ENCODE measurements around the gene HORMAD2.

The HORMAD2 gene, protein sequence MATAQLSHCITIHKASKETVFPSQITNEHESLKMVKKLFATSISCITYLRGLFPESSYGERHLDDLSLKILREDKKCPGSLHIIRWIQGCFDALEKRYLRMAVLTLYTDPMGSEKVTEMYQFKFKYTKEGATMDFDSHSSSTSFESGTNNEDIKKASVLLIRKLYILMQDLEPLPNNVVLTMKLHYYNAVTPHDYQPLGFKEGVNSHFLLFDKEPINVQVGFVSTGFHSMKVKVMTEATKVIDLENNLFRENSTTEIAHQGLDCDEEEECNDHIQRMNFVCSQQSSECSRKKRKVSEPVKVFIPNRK

DNA sequence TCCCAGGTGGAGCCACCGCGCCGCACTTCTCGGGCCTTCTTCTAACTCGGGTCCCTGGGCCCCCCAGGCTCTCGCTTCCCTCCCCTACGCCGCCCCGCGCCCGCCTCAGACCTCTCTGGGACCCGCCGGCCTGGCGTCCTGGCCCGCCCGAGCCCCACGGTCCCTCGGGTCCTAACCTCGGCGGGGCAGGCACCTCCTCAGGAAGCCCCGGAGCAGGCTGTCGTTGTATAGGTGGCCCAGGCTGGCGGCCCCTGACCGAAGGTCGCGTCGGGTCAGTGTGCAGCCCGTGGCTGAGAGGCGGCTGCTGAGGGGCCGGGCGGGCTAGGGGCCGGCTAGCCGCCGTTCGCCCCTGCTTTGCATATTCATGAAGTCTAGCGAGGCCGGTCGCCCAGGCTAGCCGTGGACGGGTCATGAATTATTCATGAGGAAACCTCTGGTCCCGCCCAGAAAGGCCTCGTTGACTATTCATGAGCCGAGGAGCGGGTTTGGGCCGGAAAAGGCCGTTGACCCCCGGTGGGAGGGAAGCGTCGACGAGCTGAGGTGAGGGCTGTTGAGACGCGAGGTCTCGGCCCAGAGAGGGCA, at the start of gene HORMAD2:
TSS of gene HORMAD2 (plus strand) at position 513 of the 582 bp plus-strand sequence. CDS start 13,489 bp downstream, outside the sequence.
- DNase-seq: no peak

DNA sequence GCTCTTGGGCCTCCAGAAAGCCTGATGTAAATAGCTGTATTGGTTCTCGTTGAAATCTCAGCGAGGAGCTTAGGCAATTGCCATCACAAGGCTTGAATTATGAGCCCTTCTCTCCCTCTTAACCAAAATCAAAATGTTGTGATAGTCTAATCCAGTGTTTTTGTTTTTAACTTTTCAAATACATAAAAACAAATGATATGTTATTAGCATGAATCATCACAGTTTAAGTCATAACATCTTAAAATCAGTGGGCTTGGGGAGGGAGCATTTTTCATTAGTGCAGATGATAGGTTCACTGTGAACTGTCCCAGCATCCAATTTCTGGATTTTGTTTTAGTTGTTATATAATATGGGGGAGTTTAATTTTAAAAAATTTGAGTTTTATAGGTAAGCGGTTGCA, 48.9 kb upstream of the HORMAD2 start:
- no peak for DNase-seq

DNA sequence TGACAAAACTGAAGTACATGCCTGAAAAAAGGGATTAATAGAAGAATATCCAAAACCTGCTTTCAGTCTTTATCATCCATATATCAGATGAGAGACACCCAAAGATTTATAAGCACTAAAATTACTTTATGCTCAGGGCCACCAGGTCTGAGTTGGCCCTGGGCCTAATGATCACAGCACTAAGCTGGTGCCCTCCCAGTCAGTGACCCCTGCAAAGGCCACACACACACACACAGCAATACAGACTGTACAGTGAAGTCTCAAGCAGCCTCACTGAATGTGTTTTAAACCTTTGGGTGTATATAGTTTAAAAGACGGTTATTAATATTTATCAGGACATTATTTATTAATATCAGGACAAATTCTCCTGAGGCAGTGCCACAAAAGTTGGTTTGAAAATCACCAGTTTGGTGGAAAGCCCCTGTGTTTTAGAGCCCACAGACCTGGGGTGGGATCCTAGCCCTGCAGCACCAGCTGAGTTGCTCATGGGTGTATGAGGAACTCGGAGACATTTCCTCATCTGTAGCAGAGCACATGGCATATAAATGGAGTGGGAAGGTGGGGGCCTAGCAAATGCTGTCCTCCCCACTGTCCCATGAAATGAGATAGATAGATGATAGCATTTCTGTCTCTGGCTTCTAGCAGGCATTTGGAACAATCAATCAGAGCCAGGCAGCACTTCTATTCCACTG, 48.4 kb upstream of the HORMAD2 start:
- DNase-seq: no peak

DNA sequence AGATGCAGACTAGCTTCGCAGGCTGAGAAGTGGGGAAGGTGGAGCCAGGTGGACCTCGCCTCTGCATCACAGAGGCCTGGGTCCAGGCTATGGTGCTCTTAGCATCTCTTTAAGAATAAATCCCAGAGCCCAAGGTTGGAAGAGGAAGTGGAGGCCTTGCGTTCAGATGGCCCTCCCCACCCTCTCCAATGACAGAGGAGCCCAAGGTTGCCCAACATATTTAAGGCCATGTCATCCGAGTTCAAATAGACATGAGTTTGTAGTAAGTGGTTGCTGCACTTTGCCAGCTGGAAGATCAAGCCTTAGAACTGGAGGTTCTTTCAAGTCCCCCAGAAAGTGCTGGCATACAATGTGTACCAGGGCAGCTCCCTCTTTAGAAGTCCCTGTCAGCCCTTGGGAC, 47.1 kb upstream of the HORMAD2 start:
- no peak for DNase-seq

DNA sequence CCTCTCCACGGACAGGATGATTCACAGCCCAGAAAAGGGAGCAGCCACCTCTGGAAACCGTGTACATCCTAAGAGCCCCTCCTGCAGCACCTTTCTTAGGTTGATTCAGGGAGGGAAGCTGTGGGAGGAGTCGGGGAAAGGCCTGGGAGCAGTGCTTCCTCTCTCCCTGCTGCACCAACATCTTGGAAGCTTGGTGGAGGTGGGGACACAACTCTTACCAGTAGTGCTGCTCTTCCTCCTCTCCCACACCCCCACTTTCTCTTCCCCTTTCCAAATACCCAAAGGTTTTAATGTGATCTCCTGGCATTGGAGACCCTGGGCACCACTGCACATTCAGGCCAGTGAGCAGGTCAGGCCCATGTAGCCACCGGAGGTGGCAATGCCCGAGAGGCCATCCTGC, 46.4 kb upstream of the HORMAD2 start:
- no peak for DNase-seq

DNA sequence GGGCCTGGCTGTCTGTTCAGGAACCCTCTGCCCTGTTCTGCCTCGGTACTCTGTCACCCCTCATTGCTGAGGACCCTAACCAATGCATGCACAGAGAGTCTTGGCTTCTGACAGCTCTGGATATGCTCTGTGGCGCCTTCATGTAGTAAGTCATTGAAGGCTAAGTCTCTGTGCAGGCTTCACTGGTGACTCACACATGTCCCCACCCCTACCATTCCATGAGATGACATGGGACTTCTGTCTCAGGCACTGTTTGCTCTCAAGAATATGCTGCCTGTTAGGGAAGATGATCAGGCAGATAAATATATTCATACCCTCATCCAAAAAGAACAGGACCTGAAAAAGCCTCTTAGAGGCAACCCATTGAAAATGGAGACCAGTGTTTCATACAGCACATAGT, 43.6 kb upstream of the HORMAD2 start:
- DNase-seq: no peak

DNA sequence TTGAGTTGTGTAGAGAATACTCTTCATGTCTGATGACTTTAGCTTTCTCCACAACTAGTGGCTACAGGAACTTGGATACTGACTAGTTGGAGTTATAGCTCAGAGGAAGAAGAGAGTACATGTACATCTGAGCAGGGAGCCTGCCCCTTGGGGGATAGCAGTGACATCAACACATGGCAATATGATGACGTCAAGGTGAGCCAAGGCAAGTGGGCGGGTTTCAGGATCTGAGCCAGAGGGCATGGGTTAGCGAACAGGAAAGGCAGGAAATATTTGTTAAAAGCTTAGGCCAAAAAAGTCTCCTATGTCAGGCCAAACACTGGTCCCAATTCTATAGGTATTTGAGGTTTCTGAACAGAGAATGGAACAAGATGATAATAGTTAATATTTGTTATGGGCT, 42.0 kb upstream of the HORMAD2 start:
- no peak for DNase-seq

DNA sequence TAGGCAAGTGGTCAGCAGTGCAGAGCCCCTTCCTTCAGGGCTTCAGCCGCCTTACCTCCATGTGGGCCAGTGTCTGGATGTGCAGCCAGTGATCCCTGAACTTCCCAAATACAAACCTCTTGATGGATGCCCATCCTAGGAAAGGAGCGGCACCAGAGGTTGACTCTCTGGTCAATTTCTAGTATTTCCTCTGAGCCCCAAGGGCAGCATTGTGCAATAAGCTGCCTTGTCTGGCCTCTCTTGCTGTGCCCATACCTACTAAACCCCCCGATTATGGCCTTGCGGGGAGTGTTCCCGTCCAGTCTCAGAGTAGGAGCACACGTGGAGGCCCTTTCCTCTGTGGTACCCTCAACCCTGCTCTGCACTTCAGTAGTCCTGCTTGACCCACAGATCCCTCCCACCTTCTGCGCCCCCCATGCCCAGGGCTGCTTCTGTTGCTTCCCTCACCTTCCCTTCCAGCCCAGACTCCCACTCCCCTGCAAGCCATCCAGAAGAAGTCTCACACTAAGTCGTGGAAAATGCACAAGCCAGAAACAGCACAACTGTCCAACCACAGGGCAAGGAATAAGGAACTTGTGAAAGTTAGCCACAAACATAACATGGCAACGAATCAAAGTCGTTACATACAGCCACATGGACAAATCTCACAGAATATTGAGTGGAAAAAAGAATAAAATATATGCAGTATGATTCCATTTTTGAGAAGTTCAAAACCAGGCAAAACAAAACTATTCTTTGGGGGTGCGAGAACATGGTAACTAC, 39.6 kb upstream of the HORMAD2 start:
- DNase-seq: no peak

DNA sequence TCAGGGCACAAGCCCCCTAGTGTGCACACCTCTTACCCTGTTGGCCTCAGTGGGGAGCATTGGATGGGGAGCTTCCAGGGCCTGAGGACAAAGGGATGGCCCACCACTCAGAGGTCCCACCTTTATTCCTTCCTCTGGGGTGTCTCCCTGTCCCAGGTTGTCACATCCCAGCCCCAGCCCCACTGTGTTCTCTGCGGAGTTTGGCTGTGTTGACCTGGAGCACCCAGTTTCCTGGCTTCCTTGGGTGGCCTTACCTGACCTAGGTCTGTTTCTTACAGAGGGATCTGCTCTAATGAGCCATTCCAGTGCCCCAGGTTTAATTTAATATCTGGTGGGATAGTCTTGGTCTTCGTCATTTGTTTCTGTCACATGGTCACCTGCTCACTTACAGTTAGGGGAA, 38.8 kb upstream of the HORMAD2 start:
- no peak for DNase-seq

DNA sequence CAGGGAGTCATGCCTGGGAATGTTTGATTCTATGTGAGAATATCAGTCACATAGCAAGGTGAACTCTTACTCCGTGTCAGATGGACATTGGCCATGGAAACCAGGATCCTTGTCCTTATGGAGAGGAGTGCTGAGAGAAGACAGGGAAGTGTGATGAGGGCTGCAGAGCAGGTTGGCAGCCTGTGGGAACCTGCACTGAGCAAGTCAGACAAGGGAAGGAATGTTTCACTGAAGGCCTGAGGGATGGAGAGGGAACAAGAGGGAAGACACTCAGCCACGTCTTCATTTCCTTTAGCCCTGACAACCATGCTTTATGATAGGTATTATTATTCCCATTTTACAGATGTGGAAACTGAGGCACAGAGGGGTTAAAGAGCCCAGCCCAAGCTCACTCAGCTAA, 38.4 kb upstream of the HORMAD2 start:
- DNase-seq: no peak

DNA sequence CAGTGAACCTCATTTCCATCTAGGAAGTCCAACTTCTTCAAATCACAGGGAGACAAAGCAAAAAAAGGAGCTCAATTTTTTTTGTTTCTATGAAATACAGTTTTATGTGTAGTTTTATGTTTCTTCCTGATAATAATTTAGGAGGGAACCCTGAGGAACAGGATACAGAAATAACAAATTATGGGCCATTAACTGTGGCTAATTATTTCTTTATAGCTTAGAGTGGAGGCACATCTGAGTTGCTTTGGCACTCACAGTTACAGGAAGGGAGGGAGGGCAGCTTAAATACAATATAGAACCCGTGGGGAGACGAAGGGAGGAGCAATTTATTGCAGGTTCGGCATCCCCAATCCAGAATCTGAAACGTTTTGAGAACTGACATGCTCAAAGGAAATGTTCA, 37.1 kb upstream of the HORMAD2 start:
- DNase-seq: no peak

DNA sequence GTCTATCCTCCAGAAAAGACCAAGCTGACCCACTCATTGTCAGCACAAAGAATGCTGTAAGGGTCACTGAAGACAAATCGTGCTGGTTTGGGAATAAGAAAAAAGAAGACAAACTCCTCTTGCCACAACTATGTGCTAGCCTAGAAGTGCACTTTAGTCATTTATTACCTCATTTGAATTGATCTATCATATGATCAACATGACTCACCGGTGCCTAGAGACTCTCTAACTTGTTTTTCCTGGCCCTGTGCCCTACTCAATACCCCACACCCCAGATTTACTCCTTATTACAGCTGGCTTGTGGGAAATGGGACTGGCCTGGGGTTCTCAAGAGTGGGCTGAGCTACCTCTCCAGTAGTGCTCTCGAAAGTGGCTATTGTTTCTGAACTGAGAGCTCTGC, 35.9 kb upstream of the HORMAD2 start:
- no peak for DNase-seq

DNA sequence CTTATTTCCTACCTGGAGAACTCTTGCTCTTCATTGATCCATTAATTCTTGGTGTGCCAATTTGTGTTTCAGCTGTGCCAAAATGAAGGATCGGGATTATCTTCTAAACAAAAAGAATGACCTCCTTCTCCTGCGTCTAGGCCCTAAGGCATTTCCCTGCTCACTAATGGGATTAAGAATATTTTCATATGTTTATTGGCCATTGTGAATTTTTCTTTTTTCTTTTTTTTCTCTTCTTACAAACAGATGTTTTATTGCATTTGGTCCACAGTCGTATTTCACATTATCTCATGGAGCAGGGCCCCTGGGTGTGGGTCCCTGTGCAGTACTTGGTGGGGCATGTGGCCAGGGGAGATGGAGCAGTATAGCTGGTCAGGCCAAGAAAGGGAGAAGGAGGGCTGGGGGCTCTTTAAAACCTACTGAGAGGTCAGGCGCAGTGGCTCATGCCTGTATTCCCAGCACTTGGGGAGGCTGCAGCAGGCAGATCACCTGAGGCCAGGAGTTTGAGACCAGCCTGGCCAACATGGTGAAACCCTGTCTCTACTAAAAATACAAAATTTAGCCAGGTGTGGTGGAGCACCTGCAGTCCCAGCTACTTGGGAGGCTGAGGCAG, 35.3 kb upstream of the HORMAD2 start:
- DNase-seq: no peak

DNA sequence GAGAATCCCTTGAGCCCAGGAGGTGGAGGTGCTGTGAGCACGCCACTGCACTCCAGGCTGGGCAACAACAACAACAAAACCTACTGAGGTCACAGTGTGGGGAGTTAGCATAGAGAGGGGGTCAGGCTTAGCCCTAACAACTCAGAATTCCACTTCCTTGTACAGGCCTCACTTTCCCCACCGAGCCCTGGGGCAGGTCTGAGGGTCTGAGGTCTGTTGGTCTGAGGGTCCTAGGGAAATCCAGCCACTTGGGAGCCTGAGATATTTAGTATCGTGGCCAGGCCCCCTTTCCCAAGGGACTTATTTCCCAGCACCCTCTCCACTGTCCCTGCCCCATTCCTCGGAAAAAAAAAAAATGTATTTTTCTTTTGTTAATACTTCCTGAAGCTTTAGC, 34.8 kb upstream of the HORMAD2 start:
- DNase-seq: no peak

DNA sequence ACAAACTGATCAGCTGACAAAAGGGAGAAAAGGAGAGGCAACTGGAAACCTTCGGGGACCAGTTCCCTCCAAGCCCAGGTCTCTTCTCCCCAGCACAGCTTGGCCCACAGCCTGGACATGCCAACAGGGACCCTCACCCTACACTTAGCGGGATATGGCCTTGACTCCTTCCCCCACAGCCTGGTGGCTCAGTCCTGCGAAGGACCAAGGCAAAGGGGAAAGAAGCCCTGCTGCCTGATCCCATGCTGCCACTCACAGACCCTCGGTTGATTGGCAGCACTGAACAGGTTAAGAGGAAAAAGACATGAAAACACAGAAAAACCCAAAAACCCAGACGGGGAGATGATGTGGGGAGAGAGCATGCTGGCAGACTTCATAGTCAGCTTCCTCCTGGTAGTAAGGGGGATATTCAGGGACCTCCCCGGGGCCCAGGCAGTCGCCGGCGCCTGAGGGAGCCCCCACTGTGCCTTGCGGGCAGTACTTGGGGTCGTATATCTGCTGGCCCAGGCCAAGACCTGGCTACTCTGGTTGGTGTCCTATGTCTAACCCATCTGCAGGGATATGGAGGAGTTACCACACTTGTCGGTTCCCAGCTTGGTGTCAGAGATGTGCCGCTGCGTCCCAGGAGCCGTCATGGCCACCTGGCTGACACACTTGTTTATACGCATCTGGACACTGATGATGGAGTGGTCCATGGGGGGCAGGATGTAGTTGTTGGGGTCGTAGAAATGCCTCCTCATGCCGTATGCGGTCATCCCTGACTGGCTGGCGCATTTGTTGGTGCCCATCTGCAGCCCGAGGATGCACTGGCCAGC, 34.2 kb upstream of the HORMAD2 start:
- DNase-seq: no peak

DNA sequence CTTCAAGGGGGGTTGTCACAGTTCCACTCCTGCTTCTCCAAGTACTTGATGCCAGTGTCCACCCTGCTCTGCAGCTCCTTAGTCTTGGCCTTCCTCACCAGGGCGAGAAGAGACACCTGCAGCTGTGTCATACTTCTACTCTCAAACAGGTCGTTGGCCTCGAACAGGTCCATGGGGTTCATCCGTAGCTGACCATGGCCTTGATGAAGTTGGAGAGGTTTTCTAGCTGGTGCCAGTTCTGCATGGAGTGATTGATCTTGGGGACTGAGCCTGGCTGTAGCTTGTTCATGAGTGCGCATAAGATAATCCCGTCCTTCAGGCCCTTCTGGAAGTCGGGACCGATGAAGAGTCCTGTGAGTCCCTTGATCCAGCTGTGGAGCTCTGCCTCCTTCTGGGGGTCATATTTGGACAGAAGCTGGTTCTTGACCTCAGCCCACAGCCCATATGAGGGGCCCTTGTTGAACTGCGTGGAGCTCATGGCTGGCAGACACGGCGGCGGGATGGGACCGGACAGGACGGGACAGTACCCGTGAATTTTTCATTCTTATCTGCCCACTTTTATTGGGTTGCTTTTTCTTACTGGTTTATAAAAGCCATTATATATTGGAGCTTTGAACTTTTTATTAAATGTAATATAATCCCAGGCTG, 33.4 kb upstream of the HORMAD2 start:
- DNase-seq: no peak

DNA sequence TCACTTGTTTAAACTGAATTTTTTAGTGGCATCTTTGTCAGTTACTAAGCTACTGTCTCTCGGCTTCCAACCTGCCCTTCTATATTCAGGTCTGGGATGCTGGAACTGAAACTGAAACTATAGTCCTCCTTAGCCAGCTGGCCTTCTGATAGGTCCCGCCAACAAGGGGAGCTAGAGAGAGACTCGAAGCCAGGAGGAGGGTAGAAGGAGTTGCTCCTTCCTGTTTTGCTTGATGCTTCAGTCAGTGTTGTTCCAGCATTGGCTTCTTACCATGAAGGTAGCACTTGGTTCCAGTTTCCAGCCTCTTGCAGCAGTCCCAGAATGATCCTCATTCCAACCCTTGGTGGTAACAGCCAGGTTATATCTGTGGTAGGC, 32.9 kb upstream of the HORMAD2 start:
- no peak for DNase-seq

DNA sequence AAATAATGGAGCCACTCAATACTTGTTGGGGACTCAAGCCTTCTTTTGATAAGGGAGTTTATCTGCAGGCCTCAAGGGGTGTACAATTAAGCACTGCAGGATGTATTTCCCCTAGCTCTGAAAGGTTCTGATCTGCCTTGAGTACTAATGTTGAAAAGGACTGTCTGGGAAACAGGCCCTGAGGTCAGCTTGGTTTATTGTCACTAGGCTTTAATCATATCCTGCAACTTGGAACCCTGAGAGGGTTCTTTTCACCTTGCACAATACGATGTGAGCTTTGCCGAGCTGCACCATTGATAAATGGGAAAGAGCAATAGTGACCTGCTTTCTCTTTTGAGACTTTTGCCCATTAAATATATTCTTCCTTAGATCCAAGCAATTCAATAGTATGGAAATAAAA, 31.6 kb upstream of the HORMAD2 start:
- DNase-seq: no peak

DNA sequence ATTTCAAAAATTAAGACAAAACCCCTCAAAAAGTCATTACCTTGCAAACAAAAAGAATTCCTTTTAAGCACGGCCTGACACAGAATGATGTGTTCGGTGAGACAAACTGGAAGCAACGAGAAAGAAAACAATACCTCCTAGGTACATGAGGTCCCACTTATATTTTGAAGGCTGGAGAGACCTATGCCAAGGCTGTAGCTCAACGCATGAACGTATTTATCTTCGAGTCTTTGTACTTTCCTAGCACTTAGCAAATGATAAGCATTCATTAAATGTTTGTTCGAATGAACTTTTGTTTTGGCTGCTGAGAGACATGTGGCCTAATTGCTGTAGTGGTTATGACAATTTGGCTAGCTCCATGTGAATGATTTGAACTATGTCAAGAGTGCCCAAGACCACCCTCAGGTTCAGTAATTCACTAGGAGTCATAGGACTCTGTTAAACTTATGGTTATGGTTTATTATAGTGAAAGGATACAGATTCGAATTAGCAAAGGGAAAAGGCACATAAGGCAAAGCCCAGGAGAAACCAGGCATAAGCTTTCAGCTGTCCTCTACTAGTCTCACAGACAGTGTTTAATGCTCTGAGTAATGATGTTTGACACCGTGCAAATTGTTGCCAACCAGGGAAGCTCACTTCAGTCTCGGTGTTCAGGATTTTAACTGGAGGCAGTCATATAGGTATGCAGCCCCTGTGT, 26.0 kb upstream of the HORMAD2 start:
- no peak for DNase-seq

DNA sequence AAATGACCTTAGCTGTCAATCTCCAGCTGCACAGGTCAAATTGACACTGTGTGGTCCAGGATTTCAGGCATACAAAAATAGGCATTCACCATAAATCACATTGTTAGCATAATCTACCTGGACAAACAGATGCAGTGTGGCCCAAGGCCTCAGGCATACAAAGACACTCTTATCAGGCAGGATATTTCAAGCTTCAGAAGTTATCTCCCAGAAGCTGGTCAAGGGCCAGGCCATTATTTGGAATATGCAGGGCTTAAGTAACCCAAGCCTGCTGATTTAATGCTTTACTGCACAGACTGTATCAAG, 25.5 kb upstream of the HORMAD2 start:
- no peak for DNase-seq

DNA sequence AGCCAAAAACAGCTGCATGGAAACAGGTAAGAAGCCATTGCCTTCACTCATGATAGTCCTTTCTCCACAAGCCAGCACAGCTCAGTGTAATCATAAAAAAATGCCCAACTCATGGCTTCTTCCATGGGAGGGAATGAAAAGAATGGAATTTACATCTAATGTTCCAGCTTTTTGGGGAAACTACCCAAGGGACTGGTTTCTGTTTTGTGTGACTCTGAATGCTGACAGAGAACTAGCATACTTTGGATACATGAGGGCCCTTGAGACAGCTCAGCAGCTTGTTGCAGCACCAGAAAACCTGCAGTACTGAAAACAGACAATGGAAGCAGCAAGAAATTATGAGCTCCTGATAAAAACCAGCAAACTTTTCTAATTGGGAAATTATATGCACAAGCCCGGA, 24.2 kb upstream of the HORMAD2 start:
- no peak for DNase-seq
